SH-SY5Y (cell line): ENCODE measurements around the gene RCE1.

Source experiments
- GATA2 ChIP-seq: IDR thresholded peaks from 2 replicates; pipeline ENCODE4 v1.6.1; 2011; ENCODE audit warnings: mild to moderate bottlenecking, low read depth, low read length
- GATA3 ChIP-seq: IDR thresholded peaks from 2 replicates; pipeline ENCODE4 v1.6.1; 2011; ENCODE audit warnings: low read depth, mild to moderate bottlenecking, low read length, moderate library complexity

The RCE1 gene

DNA sequence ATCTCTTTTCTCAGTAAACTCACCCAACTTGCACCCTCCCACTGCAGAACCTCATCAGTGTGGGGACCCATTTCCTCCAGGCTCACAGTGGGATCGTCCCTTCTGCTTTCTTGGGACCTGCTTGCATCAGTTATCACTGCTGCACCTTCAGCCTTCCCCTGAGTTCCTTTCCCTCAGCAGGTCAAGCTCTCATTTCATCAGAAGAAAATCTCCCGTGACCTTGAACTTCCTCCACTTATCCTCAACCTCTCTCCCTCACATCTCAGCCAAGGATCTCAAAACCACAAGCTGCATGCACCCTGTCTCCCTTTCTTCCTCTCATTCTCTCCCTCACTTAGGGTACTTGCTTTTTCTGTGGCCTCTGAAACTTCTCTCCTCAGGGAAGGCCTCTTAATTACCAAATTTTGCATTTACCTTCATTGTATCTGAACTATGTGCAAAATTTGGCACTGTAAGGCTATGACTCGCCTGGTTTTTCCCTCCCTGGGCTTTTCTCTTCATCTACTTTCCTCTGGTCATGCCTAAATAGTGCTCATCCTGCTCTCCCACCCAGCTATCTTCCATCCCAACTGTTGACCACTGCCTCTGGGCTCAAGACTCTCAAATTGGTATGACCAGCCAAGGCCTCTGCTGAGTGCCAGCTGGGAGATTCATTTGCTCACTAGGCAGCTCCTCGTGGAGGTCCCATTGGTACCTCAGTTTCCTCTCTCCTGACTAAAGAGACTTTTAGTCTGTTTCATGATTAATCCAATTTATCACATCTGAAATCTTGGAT is 2.7 kb upstream of the RCE1 start:
- TF ChIP-seq GATA2 (no peak), GATA3 (no peak)

DNA sequence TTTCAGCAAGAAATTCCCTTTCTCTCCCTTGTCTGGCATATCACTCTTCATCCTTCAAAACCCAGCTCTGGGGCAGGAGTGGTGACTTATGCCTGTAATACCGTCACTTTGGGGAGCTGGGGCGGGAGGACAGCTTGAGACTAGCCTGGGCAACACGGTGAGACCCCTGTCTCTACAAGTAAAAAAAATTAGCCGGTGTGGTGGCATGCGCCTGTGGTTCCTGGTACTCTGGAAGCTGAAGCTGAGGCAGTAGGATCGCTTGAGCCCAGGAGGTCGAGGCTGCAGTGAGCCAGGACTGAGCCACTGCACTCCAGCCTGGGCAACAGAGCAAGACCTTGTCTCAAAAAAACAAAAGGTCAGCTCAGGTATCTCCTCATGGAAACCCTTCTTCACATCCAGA is 1.4 kb upstream of the RCE1 start:
- no peak for TF ChIP-seq GATA2
- TF ChIP-seq GATA3: no peak

DNA sequence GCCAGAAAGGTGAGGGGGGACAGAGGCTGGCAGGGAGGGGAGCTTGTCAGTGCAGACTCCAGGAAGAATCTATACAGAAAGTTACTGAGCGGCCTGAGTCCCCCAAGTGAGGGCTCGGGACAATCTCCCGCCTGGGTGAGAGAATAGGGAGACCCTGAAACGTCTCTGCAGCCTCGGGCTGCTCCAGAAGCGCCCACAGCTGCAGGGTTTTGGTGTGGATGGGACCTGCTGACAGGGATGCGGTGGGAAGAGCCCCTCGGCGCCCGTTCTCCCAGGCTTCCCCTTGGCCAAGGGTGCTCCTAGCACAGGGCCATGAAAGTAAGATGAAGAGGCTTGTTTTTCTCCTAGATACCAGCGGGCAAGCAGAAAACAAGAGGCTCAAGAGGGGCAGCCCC is 743 bp upstream of the RCE1 start:
- TF ChIP-seq GATA3 (no peak), GATA2 (no peak)

DNA sequence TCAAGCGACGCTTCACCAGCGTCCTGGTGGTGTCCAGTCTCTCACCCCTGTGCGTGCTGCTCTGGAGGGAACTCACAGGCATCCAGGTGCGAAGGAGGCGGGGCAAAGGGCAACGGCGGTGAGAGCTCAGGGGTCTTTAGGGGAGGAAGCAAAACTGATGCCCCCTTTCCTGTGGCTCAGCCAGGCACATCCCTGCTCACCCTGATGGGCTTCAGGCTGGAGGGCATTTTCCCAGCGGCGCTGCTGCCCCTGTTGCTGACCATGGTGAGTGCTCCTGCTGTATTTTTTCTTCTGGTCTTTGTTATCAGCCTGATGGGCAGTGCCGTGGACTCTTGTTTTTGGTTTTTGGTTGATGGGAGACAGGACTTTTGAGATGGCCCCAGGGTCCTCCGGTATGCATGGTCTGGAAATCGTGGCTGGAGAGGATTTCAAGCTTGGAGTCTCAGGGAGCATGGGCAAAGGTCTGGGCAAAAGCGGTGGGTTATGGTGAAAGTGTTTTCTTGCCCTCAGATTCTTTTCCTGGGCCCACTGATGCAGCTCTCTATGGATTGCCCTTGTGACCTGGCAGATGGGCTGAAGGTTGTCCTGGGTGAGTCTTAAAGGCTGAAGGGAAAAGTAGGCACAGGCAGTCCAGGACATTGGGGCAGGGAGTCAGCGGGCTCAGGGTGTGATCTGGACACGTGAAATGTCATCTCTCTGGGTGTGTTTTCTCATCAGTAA is 695 bp downstream of the RCE1 start:
- TF ChIP-seq GATA3 (no peak), GATA2 (no peak)

DNA sequence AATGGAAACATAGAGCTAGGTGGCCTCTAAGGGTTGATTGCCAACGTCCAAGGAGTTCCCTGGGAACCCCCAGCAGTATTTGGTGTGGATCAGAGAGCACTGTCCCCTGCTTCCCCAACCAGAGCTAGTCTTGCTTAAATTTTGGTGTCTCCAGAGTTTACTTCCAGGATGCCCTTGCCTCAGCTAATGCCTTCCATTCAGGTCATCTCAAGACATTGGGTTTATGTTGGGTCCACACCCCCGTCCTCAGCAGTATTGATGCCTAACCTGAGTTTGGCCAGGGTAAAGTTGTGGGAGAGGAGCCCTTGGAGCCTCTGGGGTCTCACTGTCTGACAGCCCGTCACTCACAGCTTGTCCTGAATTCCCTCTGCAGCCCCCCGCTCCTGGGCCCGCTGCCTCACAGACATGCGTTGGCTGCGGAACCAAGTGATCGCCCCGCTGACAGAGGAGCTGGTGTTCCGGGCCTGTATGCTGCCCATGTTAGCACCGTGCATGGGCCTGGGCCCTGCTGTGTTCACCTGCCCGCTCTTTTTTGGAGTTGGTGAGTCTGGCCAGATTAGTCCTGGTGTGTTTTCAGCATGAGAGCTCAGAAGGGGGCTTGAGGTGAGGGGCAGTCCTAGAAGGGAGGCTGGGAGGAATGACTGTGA is 1.4 kb downstream of the RCE1 start:
- TF ChIP-seq GATA3 (no peak), GATA2 (no peak)

DNA sequence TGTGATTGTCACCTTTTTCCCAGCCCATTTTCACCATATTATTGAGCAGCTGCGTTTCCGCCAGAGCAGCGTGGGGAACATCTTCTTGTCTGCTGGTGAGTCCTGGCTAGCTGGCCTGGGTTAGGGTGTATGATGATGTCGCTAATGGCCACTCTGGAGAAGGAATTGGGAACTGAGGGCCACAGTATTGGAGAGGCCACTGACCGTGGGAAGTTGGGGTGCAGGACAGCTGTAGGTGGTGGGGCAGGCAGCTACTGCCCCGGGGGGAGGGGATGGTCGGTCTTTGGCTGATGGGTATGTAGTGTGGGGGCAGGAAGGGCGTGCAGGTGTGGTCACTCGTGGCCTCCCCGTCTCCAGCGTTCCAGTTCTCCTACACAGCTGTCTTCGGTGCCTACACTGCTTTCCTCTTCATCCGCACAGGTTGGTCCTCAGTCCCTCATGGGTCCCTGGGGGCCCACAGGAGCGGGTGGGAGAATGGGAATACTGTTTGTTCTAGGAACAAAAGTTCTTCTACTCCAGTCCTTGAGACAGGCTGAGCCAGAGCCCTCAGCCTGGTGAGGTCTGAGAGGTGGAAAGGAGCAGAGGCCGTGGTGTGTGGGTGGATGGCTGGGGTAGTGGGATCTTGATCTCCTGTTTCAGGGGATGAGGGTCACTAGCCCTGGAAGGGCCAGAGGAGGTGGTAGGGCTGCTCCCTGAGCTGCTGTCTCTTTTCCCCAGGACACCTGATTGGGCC is 2.1 kb downstream of the RCE1 start:
- TF ChIP-seq GATA3: no peak

DNA sequence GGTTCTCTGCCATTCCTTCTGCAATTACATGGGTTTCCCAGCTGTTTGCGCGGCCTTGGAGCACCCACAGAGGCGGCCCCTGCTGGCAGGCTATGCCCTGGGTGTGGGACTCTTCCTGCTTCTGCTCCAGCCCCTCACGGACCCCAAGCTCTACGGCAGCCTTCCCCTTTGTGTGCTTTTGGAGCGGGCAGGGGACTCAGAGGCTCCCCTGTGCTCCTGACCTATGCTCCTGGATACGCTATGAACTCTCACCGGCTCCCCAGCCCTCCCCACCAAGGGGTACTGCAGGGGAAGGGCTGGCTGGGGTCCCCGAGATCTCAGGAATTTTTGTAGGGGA is 2.6 kb downstream of the RCE1 start:
- TF ChIP-seq GATA2 (no peak), GATA3 (no peak)

DNA sequence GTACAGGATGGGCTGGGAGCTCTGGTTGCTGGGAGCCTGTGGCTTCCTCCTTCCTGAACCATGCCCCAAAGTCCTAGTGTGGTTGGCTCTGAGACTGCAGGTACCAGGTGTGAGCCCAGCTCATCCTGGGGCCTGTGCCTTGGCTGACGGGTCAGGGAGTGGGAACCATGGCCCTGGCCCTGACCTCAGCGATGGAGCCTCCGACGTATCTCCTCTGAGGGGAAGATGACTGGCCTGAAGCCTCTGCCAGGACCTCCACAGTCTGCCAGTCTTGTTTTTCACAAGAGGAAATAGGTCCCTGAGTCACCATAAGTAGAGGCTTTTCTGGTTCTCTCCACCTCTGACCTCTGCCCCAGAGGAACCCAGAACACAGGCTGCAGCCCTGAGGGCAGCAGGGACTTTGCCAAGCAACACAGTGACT is 3.4 kb downstream of the RCE1 start:
- no peak for TF ChIP-seq GATA2
- TF ChIP-seq GATA3: no peak

DNA sequence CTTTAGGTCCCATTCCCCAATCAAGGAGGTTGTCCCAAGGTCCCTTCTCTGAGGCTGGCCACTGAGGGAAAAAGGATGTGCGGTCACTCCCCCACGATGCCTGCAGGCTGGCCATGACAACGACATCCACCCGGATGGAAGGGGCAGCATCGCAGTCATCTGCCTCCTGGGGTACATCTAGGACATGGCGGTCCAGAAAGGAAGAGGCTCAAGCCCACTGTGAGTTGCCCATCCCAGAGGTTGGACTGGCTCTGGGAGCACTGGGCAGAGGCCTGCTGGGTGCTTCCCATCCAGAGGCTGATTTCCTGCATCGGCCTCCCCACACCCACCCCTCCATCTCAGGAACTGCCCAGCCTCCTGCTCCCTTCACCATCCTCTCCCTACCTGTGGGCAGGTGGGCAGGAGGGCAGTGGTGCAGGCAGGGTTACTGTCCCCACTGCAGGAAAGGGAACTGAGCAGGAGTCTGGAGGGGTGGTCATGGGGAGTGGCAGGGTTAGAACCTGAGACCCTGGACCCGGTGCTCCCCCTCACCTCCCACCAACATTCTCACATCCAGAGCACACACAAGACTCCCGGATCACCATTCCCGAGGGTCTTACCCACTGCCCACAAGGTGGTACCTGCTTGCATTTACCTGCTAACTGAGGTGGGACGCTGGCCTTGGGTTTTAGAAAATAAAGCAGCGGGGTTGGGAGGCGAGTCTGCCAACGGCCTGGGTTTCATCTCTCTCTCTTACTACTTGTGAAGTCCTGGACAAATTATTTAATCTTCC is 4.4 kb downstream of the RCE1 start:
- TF ChIP-seq GATA2 (no peak), GATA3 (no peak)

DNA sequence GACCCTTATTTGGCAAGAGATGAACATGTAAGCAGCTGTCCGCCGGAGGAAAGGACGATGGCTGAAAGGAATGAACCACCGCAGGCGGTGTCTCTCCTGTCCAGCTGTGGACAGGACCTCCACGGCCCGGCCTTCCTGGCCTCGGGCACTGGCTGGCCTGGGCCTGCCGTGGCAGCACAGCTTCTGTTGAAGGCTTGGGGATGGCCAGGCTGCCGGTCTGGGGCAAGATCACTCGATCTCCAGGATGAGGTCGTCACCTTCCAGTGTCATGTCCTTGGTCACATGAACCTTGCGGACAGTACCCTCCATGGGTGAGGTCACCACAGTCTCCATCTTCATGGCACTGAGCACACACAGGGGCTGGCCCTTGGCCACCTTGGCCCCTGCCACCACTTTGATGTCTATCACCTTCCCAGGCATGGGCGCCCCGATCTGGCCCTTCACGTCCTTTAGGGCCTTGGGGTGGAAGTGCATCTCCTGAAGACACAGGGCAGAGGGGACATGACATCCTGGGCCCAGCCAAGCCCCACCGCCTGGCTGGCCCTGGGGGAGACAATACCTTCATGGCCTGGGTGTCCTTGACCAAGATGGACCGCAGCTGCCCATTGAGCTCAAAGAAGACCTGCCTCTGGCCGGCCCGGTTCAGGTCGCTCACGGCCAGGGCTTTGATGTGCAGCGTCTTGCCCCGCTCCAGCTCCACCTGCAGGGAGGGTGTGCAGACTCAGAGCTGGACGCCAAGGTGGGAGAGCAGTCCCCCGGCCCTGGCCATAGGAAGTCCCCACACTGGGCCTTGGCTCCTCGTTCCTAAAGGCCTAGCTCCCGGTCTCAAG is 5.6 kb downstream of the RCE1 start:
- TF ChIP-seq GATA2 (no peak), GATA3 (no peak)

DNA sequence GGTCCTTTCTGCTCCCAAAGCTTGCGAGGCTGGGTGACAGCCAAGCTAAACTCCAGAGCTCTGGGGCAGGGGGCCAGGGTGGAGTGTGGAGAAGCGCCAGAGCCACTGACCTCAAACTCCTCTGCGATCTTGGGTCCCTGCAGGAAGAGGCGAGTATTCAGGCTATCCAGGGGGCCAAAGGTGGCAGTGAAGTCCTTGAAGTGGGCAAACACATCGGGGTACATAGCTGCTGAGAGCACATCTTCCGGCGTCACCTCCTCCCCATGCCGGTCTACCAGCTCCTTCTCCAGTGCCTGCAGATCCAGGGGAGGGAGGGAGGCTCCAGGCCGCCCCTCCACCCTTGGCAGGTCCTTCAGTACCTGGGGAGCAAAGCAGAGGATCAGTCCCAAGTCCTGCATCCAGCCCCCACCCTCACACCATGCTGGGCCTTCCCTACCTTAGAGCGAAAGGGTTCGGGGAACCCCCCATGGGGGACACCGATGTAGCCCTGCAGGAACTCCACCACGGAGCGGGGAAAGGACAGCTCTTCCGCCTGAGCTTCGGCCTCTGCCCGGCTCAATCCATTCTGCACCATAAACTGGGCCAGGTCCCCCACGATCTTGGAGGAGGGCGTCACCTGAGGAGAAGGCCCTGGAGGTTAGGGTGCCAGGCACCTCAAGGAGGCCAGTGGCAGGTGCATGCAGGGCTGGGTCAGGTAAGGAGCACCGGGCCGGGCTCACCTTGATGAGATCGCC is 6.4 kb downstream of the RCE1 start:
- TF ChIP-seq GATA2: no peak

DNA sequence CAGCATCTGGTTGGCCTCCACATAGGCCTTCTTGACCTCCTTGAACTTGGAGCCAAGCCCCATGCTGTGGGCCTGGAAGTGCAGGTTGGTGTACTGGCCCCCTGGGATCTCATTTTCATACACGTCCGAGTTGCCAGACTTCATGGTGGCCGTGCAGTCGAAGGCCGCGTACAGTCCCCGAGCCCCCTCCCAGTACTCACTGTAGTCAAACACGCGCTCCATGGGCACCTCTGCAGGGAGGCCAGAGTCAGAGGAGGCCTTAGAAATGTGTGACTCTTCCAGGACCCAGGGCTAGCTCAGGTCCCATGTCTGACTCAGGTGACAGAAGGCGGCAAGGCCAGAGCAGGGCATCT is 7.0 kb downstream of the RCE1 start:
- TF ChIP-seq GATA2: no peak
- TF ChIP-seq GATA3: no peak

DNA sequence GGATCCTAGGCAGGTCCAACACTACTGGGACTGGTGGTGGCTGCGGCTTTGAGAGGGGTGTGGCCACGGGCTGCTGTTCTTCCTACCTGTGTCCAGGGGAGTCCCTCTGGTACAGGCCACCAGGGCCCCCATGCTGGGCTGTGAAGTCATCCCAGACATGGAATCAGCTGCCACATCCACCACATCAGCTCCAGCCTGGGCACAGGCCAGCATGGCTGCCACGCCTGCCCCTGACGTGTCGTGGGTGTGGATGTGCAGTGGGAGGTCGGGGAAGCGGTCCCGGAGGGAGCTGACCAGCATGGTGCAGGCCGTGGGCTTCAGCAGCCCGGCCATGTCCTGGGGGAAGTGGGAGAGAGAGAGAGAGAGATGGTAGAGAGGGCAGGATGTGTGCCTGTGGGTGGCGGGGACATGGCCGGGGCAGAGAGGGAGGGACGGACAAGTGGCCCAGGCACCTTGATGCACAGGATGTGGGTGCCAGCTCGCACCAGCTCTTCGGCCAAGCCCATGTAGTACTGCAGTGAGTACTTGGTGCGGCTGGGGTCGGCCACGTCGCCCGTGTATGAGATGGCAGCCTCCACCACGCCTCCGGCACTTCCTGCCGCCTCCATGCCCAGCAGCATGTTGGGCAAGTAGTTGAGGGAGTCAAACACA is 7.5 kb downstream of the RCE1 start:
- TF ChIP-seq GATA2 (no peak), GATA3 (no peak)
